ENCODE data around the gene VPS33B. TPM values are rescaled to one million over a fixed set of nuclear protein-coding genes. Genes with fewer than 3 reads are reported as not detected.

The VPS33B gene
- total RNA-seq, 1 donor from 2014 or later = 9.7 TPM

- TF ChIP-seq EZH2 (IDR thresholded peaks at IDR 0.05; ENCODE audit: insufficient read depth, low read length) = no peak
- TF ChIP-seq CTCF (IDR thresholded peaks at IDR 0.05; ENCODE audit: insufficient read depth, low read depth, low read length) = no peak
- no peak for FAIRE-seq
- H3K36me3 Mint-ChIP-seq (ENCODE audit: low read depth, unreplicated experiment) = peaks cover 5% of the 10 kb centered on the region
- peak within 1 kb of the TSS; percentile 93 for H3K27ac ChIP-seq (ENCODE audit: low read depth, low read length)
- H3K4me3 ChIP-seq (ENCODE audit: insufficient read depth, low read depth, low read length) = peak within 1 kb of the TSS; percentile 81
- no peaks in the 10 kb centered on the region for H3K9me3 Mint-ChIP-seq (ENCODE audit: unreplicated experiment)
- H3K27ac Mint-ChIP-seq (ENCODE audit: unreplicated experiment) = peak within 1 kb of the TSS; percentile 88
- H3K27me3 Mint-ChIP-seq (ENCODE audit: low read depth, unreplicated experiment) = no peaks in the 10 kb centered on the region
- H3K4me1 Mint-ChIP-seq (ENCODE audit: low read depth, unreplicated experiment) = no peaks in the 10 kb centered on the region
- peaks cover 61% of the 10 kb centered on the region for H3K79me2 ChIP-seq (ENCODE audit: insufficient read depth, low read length)
- peaks cover 4% of the 10 kb centered on the region for H4K20me1 ChIP-seq (ENCODE audit: insufficient read depth, low read length)
- H3K27me3 ChIP-seq (ENCODE audit: insufficient read depth, low read length) = no peaks in the 10 kb centered on the region
- H3K4me1 ChIP-seq (ENCODE audit: insufficient read depth, low read length) = no peaks in the 10 kb centered on the region
- H3K9me3 ChIP-seq (ENCODE audit: insufficient read depth, low read depth, low read length) = no peaks in the 10 kb centered on the region
- H3K36me3 ChIP-seq (ENCODE audit: insufficient read depth, low read length) = peaks cover 10% of the 10 kb centered on the region
- peak within 1 kb of the TSS; percentile 98 for H2AFZ ChIP-seq (ENCODE audit: low read depth, low read length)
- H3K9ac ChIP-seq (ENCODE audit: low read length) = peak within 1 kb of the TSS; percentile 91
- peak within 1 kb of the TSS; percentile 89 for H3K4me2 ChIP-seq (ENCODE audit: low read length)
- peak; percentile 92 for DNase-seq (ENCODE audit: low read depth)
- peak within 1 kb of the TSS; percentile 98 for H3K4me3 Mint-ChIP-seq (ENCODE audit: unreplicated experiment)
Measured at GRCh38 chr15:90994417-90995311, 27.7 kb downstream of the VPS33B start, which contains the start of gene PRC1. Gene PRC1, minus strand, starts transcription at chr15:90994535. Its CDS starts 118 bp downstream, at chr15:90994417.

- H3K27ac Mint-ChIP-seq (ENCODE audit: unreplicated experiment) = peak overlapping the region; percentile 88
Measured at GRCh38 chr15:90994059-90994416, 28.4 kb downstream of the VPS33B start.

More at GRCh38 chr15:90994059-90994416, 28.4 kb downstream of the VPS33B start:
- H3K36me3 Mint-ChIP-seq (ENCODE audit: low read depth, unreplicated experiment) = peaks cover 2% of the 10 kb centered on the region
- FAIRE-seq (no peak), DNase-seq (ENCODE audit: low read depth) (no peak)
- Histone ChIP-seq H2AFZ (ENCODE audit: low read depth, low read length) (peak overlapping the region; percentile 98), H3K4me1 (ENCODE audit: insufficient read depth, low read length) (no peaks in the 10 kb centered on the region), H3K9ac (ENCODE audit: low read length) (peak overlapping the region; percentile 91), H3K4me3 (ENCODE audit: insufficient read depth, low read depth, low read length) (peak overlapping the region; percentile 81), H3K4me2 (ENCODE audit: low read length) (peak overlapping the region; percentile 89), H3K36me3 (ENCODE audit: insufficient read depth, low read length) (peaks cover 10% of the 10 kb centered on the region), H3K9me3 (ENCODE audit: insufficient read depth, low read depth, low read length) (no peaks in the 10 kb centered on the region), H3K27ac (ENCODE audit: low read depth, low read length) (peak overlapping the region; percentile 93), H4K20me1 (ENCODE audit: insufficient read depth, low read length) (peaks cover 4% of the 10 kb centered on the region), H3K27me3 (ENCODE audit: insufficient read depth, low read length) (no peaks in the 10 kb centered on the region), H3K79me2 (ENCODE audit: insufficient read depth, low read length) (peaks cover 67% of the 10 kb centered on the region)
- TF ChIP-seq EZH2 (IDR thresholded peaks at IDR 0.05; ENCODE audit: insufficient read depth, low read length) (no peak), CTCF (IDR thresholded peaks at IDR 0.05; ENCODE audit: insufficient read depth, low read depth, low read length) (no peak)
- no peaks in the 10 kb centered on the region for H3K9me3 Mint-ChIP-seq (ENCODE audit: unreplicated experiment)
- H3K27me3 Mint-ChIP-seq (ENCODE audit: low read depth, unreplicated experiment) = no peaks in the 10 kb centered on the region
- peak overlapping the region; percentile 98 for H3K4me3 Mint-ChIP-seq (ENCODE audit: unreplicated experiment)
- H3K4me1 Mint-ChIP-seq (ENCODE audit: low read depth, unreplicated experiment) = no peaks in the 10 kb centered on the region
